Activated CD4-positive, alpha-beta T cell treated with anti-CD3 and anti-CD28 coated beads, Interleukin-2, amount 50 U/mL, for 24 hours (primary cell): Measurements from ENCODE around the gene PIGN.
A peak's percentile ranks its signal among the peaks of the same experiment; 100 is the strongest.

Source experiments
- DNase-seq, 2 donors: peaks; one replicate each; pipeline ENCODE4 v3.0.0-alpha.2; 2020; ENCODE audit warnings: low read depth in 1 of 2, low spot score in 1 of 2

The PIGN gene

DNA sequence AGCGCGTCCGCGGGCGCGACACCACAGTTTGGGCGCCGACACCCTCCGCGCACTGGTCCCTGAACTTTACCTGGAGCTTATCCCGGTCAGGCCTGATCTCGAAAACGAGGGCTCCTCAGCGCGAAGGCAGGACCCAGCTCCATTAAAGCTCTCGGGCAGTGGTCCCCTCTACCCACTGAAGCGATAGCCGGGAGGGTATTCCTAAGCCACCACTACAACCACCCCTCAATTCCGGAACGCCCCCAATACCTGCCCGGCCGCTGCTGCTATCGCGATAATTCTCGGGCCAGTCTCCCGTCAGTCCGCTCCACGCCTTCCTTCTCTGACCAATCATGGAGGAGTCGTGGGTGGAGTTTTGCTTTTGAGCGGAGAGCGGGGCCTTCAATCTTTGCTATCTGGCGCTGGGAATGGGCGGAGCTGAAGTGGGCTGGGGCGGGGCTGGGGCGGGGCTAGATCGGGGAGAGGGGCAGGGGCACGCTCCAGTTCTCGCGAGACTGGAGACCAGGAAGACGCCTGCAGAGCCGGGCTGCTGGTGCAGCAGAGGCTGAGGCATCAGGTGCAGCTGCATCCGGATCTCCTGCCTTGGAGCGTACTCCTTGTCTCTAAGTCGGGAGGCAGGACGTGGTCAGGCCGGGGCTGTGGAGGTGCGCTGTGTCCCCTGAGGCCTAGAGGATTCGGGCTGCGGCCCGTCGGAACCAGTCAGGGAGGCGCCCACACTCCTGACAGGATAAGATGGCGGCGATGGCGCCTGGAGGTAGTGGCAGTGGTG, at the start of gene PIGN, which contains the start of gene RELCH:
TSS of gene PIGN (minus strand) at position 283 of the 769 bp plus-strand sequence. CDS start 25,703 bp downstream, outside the sequence.
TSS of gene RELCH (plus strand) at position 482 of the 769 bp plus-strand sequence. CDS start at position 733, 251 bp downstream.
- DNase-seq = peak; percentile 75 to 97

DNA sequence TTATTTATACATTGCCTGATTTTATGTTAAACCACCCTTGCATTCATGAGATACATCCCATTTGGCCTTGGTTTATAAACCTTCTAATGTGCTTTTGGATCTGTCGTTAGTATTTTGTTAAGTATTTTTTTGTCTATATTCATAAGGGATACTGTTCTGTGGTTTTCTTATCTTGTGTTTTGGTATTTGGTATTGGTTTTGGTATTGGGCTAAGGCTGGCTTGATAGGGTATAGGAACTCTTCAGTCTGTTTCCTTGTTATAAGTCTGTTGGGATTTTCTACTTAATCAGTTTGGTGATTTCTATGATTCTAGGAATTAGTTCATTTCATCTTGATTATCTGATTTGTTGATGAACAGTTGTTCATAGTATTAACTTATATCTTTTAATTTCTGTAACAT, 49.4 kb upstream of the PIGN start:
- DNase-seq = no peak

DNA sequence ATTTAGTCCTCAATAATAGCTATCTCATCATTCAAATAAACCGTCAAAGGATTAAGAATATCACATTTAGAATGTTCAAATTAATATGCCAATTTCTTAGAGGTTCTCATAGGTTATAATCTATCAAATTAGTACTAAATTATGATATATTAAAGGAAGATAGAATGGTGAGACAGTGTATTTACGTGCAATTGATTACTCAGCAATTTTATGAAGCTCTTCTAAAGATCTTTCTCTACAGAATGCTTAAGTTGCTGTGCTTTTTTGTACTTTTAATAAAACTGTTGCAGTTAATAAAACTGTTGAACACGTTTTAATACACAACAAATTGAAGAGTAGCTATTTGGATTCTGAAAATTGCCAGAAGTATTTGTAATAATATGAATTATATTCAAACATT, 39.2 kb upstream of the PIGN start:
- no peak for DNase-seq

GRCh38 chr18:62224229-62224628, 37.4 kb upstream of the PIGN start:
- DNase-seq = no peak

GRCh38 chr18:62214790-62215189, 27.9 kb upstream of the PIGN start:
- no peak for DNase-seq

DNA sequence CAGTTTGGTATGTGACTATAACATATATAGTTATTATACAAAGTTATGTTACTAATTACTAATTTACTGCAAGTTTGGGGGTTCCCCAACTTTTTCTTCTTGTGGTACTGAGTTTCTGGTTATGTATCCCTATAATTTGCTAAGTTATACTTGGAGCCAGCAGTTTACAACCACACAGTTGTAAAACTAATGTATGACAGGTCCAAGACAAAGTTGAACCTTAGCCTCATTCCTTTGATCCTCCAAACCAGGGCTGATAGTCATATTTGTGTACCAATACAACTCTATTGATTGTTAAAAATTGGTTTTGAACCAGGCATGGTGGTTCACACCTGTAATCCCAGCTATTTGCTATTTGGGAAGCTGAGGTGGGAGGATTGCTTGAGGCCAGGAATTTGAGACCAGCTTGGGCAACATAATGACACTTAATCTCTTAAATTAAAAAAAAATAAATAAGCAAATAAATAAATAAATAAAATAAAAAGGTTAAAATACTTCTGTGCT, 24.5 kb upstream of the PIGN start:
- DNase-seq = no peak

DNA sequence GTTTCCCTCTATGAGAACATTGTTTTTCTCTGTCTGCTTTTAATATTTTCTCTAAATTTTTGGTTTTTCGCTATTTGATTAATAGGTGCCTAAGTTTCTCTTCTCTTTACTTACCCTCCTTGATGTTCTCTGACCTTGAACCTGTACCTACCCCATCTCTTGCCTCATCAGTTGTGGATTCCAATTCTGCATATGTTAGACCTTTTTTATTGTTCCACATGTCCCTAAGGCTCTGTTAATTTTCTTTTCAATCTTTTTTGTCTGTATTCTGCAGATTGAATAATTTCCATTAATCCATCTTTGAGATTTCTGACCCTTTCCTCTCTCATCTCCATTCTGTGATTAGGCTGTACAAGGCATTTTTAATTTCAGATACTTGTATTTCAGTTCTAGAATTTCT, 23.3 kb upstream of the PIGN start:
- DNase-seq = no peak

- no peak for DNase-seq
Measured at GRCh38 chr18:62209046-62209445, 22.2 kb upstream of the PIGN start.

DNA sequence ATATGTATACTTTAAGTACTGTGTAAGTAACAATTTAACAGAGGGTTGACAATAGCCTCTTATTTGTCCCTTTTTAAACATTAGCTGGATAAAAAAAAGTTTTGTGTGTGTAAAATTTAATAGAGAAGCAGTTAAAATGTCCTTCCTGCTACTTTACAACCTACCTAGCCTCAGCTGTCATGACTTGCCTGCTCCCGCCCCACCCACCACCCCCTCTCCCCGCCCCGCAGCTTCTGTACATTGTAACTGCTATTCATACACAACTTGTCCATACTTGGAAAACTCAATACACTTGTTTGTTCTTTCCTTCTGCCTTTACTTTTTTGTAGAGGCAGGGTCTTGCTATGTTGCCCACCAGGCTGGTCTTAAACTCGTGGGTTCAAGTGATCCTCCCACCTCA, 19.7 kb upstream of the PIGN start:
- DNase-seq = no peak

DNA sequence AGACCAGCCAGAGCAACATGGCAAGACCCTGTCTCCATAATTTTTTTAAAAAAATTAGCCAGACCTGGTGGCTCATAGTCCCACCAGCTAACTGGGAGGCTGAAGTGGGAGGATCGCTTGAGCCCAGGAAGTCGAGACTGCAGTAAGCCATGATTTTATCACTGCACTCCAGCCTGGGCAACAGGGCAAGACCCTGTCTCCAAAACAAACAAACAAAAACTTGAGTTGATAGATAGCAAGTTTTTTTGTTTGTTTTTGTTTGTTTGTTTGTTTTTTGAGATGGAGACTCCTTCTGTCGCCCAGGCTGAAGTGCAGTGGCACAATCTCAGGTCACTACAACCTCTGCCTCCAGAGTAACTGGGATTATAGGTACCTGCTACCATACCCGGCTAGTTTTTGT, 19.0 kb upstream of the PIGN start:
- no peak for DNase-seq

GRCh38 chr18:62201870-62202269, 15.0 kb upstream of the PIGN start:
- no peak for DNase-seq

GRCh38 chr18:62200121-62200914, 13.5 kb upstream of the PIGN start:
- DNase-seq = no peak

- DNase-seq = no peak
Measured at GRCh38 chr18:62199629-62200028, 12.8 kb upstream of the PIGN start.

DNA sequence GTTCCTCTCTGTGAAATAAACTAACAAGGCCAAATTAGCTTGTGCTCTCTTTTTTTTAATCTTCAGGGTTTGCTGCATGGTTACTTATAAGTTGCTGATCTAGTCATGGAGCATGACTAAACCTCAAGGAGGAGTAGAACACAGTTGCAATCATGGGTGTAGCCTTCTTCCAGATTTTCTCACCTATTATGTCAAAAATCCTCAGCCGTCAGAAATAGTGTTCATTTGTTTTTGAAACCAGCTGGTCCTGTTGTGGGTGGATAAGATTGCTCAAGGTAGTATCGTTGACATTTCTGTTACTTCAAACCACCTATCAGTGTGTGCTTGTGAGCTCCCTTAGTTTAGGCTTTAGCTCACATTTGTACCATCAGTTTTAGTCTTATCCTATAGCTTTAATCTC, 11.4 kb upstream of the PIGN start:
- no peak for DNase-seq

- DNase-seq = no peak
Measured at GRCh38 chr18:62196980-62197379, 10.1 kb upstream of the PIGN start.

DNA sequence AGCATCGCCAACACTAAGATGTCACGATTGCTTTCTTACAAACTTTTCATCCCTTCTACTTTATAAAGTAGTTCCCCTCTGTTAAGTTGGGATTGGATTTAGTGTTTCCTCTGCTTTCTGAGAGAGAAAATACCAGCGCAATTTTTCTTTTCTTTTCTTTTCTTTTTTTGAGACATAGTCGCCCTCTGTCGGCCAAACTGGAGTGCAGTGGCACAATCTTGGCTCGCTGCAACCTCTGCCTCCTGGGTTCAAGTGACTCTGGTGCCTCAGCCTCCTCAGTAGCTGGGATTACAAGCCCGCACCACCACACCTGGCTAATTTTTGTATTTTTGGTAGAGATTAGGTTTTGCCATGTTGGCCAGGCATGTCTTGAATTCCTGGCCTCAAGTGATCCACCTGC, 9.2 kb upstream of the PIGN start:
- DNase-seq = no peak

GRCh38 chr18:62189208-62189607, 2.4 kb upstream of the PIGN start:
- no peak for DNase-seq

DNA sequence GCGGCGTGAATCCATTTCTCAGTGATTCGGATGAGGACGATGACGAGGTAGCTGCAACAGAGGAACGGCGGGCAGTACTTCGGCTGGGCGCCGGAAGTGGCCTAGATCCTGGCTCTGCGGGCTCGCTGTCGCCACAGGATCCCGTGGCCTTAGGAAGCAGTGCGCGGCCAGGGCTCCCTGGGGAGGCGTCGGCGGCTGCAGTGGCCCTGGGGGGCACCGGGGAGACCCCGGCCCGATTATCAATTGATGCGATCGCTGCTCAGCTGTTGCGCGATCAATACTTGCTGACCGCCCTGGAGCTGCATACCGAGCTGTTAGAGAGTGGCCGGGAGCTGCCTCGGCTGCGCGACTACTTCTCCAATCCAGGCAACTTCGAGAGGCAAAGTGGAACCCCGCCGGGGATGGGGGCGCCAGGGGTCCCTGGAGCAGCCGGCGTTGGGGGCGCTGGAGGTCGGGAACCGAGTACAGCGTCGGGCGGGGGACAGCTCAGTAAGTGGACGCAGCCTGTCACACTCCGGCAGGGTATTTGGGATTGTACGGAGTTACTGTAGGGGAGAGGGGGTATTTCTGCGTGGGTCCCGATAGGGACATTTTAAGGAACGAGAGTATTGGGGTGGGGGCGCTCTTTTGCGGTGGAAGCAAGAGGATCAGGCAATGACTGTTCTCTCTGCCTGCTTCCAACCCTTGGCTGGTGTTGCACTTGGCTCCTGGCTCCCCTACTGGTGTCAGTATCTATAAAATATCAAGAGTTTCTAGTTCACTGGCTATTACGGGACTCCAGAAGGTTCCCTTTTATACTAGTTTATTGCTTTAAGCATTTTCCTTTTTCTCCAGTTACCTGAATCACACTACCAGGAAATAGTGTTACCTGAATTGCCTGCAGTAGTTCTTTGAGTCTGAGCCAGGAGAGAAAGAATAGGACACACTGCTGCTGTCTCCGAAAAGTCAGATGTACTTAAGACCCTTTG, 971 bp upstream of the PIGN start:
- peak in 1 of 2 donors; percentile 24 for DNase-seq

DNA sequence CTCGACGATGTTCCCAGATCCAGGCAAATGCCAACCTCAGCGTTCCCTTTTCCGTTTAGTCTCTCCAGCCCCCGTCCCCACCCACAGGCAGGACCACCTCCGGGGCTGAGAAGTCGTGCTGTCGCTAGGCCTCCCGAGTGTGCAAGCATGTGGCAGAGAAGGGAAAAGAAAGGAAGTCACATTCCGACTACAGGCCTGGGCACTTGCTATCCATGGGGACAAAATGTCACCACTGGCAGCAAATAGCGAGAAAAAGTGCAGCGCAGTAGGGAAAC, 420 bp downstream of the PIGN start:
- DNase-seq = peak in 1 of 2 donors; percentile 17

DNA sequence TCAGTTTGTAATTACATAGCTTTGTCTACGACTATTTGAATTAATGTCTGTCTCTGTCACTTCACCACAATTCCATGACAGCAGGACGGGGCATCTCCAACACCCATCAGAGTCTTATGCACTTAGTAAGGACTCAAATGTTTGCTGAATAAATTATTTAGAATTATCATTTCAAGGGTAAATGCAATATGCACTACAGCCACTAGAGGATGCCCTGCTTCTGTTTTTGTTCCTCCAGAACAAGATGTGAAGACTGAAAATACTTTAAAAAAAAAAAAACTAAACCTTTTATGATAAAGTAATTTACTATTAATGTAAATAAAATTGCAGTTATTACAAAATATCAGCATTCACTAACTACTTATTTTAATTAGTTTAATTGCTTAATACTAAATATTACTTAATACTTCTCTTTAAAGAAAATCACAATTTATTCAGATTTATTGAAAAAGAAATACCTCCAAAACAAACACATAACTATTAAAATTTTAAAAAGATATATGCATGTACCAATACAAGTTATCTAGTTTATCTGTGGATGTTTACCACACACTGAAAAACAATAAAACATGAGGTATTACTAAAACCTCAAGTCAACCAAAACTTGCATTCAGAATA, 3.2 kb downstream of the PIGN start:
- peak in 1 of 2 donors; percentile 40 for DNase-seq

- DNase-seq = no peak
Measured at GRCh38 chr18:62182220-62182619, 4.6 kb downstream of the PIGN start.
